IgD-negative memory B cell (primary cell): ENCODE results near the gene PER3. TPM values are rescaled to one million over a fixed set of nuclear protein-coding genes. Genes with fewer than 3 reads are reported as not detected.

ENCODE experiments used
- H3K27ac Mint-ChIP-seq, 3 donors: one replicate each; pipeline ENCODE4 v1.8.0; 2020 to 2022; ENCODE audit warnings: mild to moderate bottlenecking in 3 of 3, mixed read lengths in 3 of 3, moderate library complexity in 1 of 3
- H3K27me3 Mint-ChIP-seq: one replicate; pipeline ENCODE4 v1.8.0; 2021; ENCODE audit warnings: mixed read lengths
- H3K36me3 Mint-ChIP-seq: one replicate; pipeline ENCODE4 v1.8.0; 2020; ENCODE audit warnings: mild to moderate bottlenecking, mixed read lengths
- H3K4me1 Mint-ChIP-seq, 3 donors: one replicate each; pipeline ENCODE4 v1.8.0; 2020 to 2022; ENCODE audit warnings: mixed read lengths in 3 of 3, mild to moderate bottlenecking in 1 of 3
- H3K4me3 Mint-ChIP-seq, 4 donors: one replicate each; pipeline ENCODE4 v1.8.0; 2020 to 2022; ENCODE audit warnings: mild to moderate bottlenecking in 4 of 4, mixed read lengths in 4 of 4, moderate library complexity in 3 of 4
- H3K9me3 Mint-ChIP-seq, 3 donors: one replicate each; pipeline ENCODE4 v1.8.0; 2020 to 2021; ENCODE audit warnings: mixed read lengths in 3 of 3, mild to moderate bottlenecking in 1 of 3
- polyA plus RNA-seq: library from polyadenylated mRNA; unstranded; fragments of 300-500 nt; fragmentation: Illumina TruSeq; gene quantifications from one replicate; pipeline ENCODE4 v1.2.3, GENCODE V29; 2021

PER3 gene
- polyA plus RNA-seq, 1 donor from 2014 or later: 1.4 TPM

- Mint-ChIP-seq H3K9me3 (peaks cover 4 to 17% (median 8%) of the 10 kb centered on the region in 3 donors), H3K36me3 (peaks cover 24% of the 10 kb centered on the region), H3K4me1 (no peaks in the 10 kb centered on the region), H3K27ac (no peak overlapping the region), H3K4me3 (no peak overlapping the region), H3K27me3 (no peaks in the 10 kb centered on the region)
Observed at GRCh38 chr1:7838714-7839113, 54.6 kb downstream of the PER3 start.

GRCh38 chr1:7839526-7839925 is 55.4 kb downstream of the PER3 start:
- Mint-ChIP-seq H3K4me1 (no peaks in the 10 kb centered on the region), H3K36me3 (peaks cover 24% of the 10 kb centered on the region), H3K4me3 (no peak overlapping the region), H3K27ac (no peak overlapping the region), H3K9me3 (peaks cover 4 to 17% (median 8%) of the 10 kb centered on the region in 3 donors), H3K27me3 (no peaks in the 10 kb centered on the region)

GRCh38 chr1:7842517-7842916 is 58.4 kb downstream of the PER3 start:
- Mint-ChIP-seq H3K36me3 (peaks cover 17% of the 10 kb centered on the region), H3K9me3 (peaks cover 4 to 15% (median 8%) of the 10 kb centered on the region in 3 donors), H3K27me3 (no peaks in the 10 kb centered on the region), H3K27ac (no peak overlapping the region), H3K4me1 (no peaks in the 10 kb centered on the region), H3K4me3 (no peak overlapping the region)

GRCh38 chr1:7845761-7846160 is 61.7 kb downstream of the PER3 start:
- Mint-ChIP-seq H3K9me3 (no peaks in the 10 kb centered on the region), H3K4me3 (no peak overlapping the region), H3K27me3 (peaks cover 7% of the 10 kb centered on the region), H3K4me1 (peaks cover 0 to 2% (median 0%) of the 10 kb centered on the region in 3 donors), H3K27ac (no peak overlapping the region), H3K36me3 (peaks cover 5% of the 10 kb centered on the region)

GRCh38 chr1:7846656-7847055 is 62.6 kb downstream of the PER3 start:
- peaks cover 2% of the 10 kb centered on the region for H3K36me3 Mint-ChIP-seq
- no peaks in the 10 kb centered on the region for H3K9me3 Mint-ChIP-seq
- peaks cover 11% of the 10 kb centered on the region for H3K27me3 Mint-ChIP-seq
- H3K27ac Mint-ChIP-seq: no peak overlapping the region
- H3K4me1 Mint-ChIP-seq: peaks cover 0 to 2% (median 0%) of the 10 kb centered on the region in 3 donors
- no peak overlapping the region for H3K4me3 Mint-ChIP-seq

GRCh38 chr1:7847599-7847998 is 63.5 kb downstream of the PER3 start:
- peaks cover under 1% of the 10 kb centered on the region for H3K36me3 Mint-ChIP-seq

GRCh38 chr1:7850786-7851185 is 66.7 kb downstream of the PER3 start:
- Mint-ChIP-seq H3K36me3 (no peaks in the 10 kb centered on the region), H3K27me3 (peaks cover 11% of the 10 kb centered on the region), H3K9me3 (no peaks in the 10 kb centered on the region), H3K4me3 (no peak overlapping the region), H3K4me1 (peaks cover 0 to 2% (median 0%) of the 10 kb centered on the region in 3 donors), H3K27ac (no peak overlapping the region)

More at GRCh38 chr1:7847599-7847998, 63.5 kb downstream of the PER3 start:
- peaks cover 11% of the 10 kb centered on the region for H3K27me3 Mint-ChIP-seq
- peaks cover 0 to 2% (median 0%) of the 10 kb centered on the region in 3 donors for H3K4me1 Mint-ChIP-seq
- no peak overlapping the region for H3K27ac Mint-ChIP-seq
- H3K4me3 Mint-ChIP-seq: no peak overlapping the region
- H3K9me3 Mint-ChIP-seq: no peaks in the 10 kb centered on the region

GRCh38 chr1:7852804-7853683 is 69.0 kb downstream of the PER3 start, which contains the start of gene UTS2:
Gene UTS2, minus strand, starts transcription at chr1:7853065. Its CDS starts 62 bp downstream, at chr1:7853003.
- Mint-ChIP-seq H3K27ac (no peak within 1 kb of the TSS), H3K36me3 (no peaks in the 10 kb centered on the region), H3K9me3 (no peaks in the 10 kb centered on the region), H3K4me1 (peaks cover 0 to 3% (median 2%) of the 10 kb centered on the region in 3 donors), H3K4me3 (no peak within 1 kb of the TSS), H3K27me3 (peaks cover 15% of the 10 kb centered on the region)

- H3K4me3 Mint-ChIP-seq: no peak overlapping the region
- H3K27ac Mint-ChIP-seq: no peak overlapping the region
- H3K36me3 Mint-ChIP-seq: no peaks in the 10 kb centered on the region
- peaks cover 15% of the 10 kb centered on the region for H3K27me3 Mint-ChIP-seq
- no peaks in the 10 kb centered on the region for H3K9me3 Mint-ChIP-seq
- H3K4me1 Mint-ChIP-seq: peaks cover 0 to 3% (median 2%) of the 10 kb centered on the region in 3 donors
Observed at GRCh38 chr1:7853684-7854026, 69.6 kb downstream of the PER3 start.

- H3K9me3 Mint-ChIP-seq: no peaks in the 10 kb centered on the region
- no peak overlapping the region for H3K4me3 Mint-ChIP-seq
- no peak overlapping the region for H3K27ac Mint-ChIP-seq
- H3K4me1 Mint-ChIP-seq: peaks cover 0 to 3% (median 0%) of the 10 kb centered on the region in 3 donors
- H3K36me3 Mint-ChIP-seq: no peaks in the 10 kb centered on the region
- H3K27me3 Mint-ChIP-seq: peaks cover 5% of the 10 kb centered on the region
Observed at GRCh38 chr1:7856345-7856744, 72.3 kb downstream of the PER3 start.

GRCh38 chr1:7857000-7857399 is 72.9 kb downstream of the PER3 start:
- Mint-ChIP-seq H3K36me3 (no peaks in the 10 kb centered on the region), H3K9me3 (no peaks in the 10 kb centered on the region), H3K4me1 (peaks cover 0 to 3% (median 0%) of the 10 kb centered on the region in 3 donors), H3K27me3 (peaks cover 4% of the 10 kb centered on the region), H3K27ac (no peak overlapping the region), H3K4me3 (no peak overlapping the region)

GRCh38 chr1:7857985-7858384 is 73.9 kb downstream of the PER3 start:
- Mint-ChIP-seq H3K4me1 (peaks cover 0 to 3% (median 0%) of the 10 kb centered on the region in 3 donors), H3K36me3 (no peaks in the 10 kb centered on the region), H3K27ac (no peak overlapping the region), H3K4me3 (no peak overlapping the region), H3K27me3 (peaks cover 4% of the 10 kb centered on the region), H3K9me3 (no peaks in the 10 kb centered on the region)

- no peak overlapping the region for H3K4me3 Mint-ChIP-seq
- no peak overlapping the region for H3K27ac Mint-ChIP-seq
- H3K36me3 Mint-ChIP-seq: no peaks in the 10 kb centered on the region
- peaks cover 0 to 3% (median 0%) of the 10 kb centered on the region in 3 donors for H3K4me1 Mint-ChIP-seq
- H3K27me3 Mint-ChIP-seq: peaks cover 4% of the 10 kb centered on the region
- no peaks in the 10 kb centered on the region for H3K9me3 Mint-ChIP-seq
Observed at GRCh38 chr1:7859406-7859805, 75.3 kb downstream of the PER3 start.

- Mint-ChIP-seq H3K27me3 (peaks cover 4% of the 10 kb centered on the region), H3K9me3 (no peaks in the 10 kb centered on the region), H3K36me3 (no peaks in the 10 kb centered on the region), H3K4me3 (no peak overlapping the region), H3K4me1 (peaks cover 0 to 3% (median 0%) of the 10 kb centered on the region in 3 donors), H3K27ac (no peak overlapping the region)
Observed at GRCh38 chr1:7860130-7860529, 76.0 kb downstream of the PER3 start.

GRCh38 chr1:7861452-7861851 is 77.4 kb downstream of the PER3 start:
- no peaks in the 10 kb centered on the region for H3K36me3 Mint-ChIP-seq
- no peak overlapping the region for H3K4me3 Mint-ChIP-seq
- H3K4me1 Mint-ChIP-seq: no peaks in the 10 kb centered on the region
- H3K27ac Mint-ChIP-seq: no peak overlapping the region
- H3K9me3 Mint-ChIP-seq: no peaks in the 10 kb centered on the region
- peaks cover 5% of the 10 kb centered on the region for H3K27me3 Mint-ChIP-seq
